GM19455 (cell line): ENCODE data around the gene MOV10L1.

Experiments used
- ATAC-seq: cut with Tn5 transposase; IDR thresholded peaks from one replicate; pipeline ENCODE4 v1.9.1; 2021; ENCODE audit not compliant: unreplicated experiment

Gene MOV10L1

GRCh38 chr22:50089682-50090411 is at the start of gene MOV10L1:
Gene MOV10L1, plus strand, starts transcription at chr22:50090006. Its CDS starts 83 bp downstream, at chr22:50090089.
- no peak for ATAC-seq

DNA sequence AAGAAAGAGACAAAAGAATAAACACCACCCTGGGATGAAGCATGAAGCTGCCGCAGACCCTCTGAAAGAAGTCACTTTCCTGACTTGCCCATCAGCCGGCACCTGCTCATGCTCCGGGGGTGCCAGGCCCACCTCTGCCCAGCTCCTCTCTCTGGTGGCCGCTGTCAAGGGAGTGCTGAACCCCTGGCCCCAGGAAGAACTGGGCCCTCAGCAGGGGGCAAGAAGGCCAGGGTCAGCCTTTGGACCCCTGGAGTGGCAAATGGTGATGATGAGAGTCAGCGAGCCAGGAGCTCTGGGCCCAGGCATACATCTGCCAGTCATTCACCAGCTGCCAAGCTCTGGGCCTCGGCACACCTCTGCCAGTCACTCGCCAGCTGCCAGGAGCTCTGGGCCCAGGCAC is 49.1 kb upstream of the MOV10L1 start:
- no peak for ATAC-seq

DNA sequence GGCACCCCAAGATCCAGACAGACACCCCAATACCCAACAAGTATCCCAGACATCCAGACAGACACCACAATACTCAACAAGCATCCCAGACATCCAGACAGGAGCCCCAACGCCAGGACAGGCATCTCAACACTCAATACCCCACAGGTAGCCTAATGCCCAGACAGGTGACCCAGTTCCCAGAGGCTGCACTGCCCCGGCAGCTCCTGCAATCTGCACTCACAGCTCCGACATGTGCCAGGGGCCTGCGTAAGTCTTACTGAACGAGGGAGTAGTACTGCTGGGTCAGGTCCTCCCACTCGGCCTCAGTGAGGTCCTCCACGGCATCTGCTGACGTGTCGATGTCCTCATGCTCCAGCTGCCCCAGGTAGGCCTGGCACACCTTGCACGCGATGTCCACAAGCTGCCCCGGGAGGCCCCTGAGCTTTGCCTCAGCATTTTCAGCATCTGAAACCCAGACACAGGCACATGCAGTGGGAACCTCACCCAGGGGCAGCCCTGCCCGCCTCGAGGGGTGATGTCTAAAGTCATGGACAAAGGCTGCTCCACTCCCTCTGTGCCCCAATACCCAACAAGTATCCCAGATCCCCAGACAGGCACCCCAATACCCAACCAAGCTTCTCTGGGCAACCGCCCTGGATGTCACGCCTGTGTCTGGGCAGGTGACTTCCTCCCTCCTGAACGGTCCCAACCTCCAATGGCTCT is 48.3 kb upstream of the MOV10L1 start:
- no peak for ATAC-seq

DNA sequence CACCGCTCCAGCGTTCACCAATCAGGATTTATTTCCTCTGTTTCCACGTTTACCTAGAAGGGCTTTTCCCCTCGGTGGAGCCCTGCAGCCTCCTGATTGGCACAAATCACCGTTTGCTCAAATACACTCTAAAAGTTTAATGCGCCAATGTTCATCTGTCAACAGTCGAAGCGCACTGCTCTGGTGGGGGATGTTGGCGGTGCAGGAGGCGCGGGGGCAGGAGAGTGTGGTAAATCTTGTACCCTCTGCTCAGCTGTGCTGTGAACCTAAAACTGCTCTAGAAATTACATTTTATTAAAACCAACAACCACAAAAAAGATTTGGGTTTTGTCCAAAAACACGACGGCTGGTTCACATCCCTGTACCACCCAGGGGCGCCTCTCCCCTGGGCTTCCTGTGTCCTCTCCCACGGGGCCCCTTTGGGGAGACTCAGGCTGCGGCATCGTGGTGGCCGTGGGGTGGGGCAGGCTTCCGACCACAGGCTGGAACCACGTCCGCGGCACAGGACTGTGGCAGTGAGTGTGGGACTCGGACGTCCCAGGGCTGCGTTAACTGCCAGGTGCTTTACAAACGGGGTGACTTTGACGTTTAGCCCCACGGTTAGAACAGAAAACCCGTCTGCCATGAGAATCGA is 45.2 kb upstream of the MOV10L1 start:
- no peak for ATAC-seq

DNA sequence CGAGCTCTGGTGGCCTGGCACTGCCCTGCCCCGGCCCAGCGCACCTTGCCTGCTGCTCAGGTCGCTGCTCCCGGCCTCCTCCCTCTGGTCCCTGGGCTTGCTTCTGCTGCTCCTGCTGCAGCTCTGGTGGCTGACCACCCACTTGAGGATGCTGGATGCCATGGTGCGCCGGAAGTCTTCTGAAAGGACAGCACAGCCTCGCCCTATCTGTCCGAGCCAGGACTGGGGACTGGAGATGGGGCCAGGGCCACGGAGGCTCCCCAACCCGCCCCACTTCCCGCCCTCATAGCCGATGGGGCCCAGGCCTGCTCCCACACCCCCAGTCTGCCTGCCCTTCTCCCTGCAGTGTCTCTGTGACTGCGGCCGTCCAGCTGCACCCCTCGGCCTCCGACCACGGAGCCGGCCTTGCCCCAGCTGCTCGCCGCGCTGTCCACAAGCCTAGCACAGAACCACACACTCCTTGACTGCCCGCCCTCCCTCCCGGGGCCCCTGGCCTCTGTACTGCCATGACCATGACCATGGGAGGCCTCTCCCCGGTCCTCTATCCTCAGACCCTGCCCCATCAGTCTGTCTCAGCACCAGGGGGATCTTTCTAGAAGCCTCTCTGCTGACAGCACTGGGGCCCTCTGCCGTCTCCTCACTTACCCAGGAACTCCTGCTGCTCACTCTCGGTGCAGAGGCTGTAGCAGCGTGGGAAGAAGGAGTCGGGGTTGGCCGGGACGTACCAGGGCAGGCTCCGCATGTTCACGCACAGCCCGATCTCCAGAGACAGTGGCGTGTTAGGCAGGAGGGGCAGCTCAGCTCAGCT is 44.4 kb upstream of the MOV10L1 start:
- ATAC-seq, result no peak

DNA sequence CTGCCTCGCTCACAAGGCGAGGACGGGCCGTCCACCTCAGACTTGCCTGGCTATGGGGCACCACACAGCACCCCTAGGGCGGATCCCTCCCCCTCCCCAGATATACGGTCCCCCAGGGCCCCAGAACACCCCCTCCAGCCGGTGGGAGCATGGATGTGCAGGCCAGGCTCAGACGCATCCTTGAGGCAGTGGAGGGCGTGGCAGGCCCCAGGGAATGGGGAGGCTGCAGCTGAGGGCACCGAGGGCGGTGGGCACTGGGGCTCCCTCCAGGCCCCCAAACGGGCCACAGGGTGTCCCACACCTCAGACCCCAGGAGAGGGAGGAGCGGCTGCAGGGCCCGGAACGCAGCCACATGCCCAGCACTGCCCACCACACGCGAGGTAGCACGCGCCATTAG is 43.8 kb upstream of the MOV10L1 start:
- ATAC-seq, result no peak

DNA sequence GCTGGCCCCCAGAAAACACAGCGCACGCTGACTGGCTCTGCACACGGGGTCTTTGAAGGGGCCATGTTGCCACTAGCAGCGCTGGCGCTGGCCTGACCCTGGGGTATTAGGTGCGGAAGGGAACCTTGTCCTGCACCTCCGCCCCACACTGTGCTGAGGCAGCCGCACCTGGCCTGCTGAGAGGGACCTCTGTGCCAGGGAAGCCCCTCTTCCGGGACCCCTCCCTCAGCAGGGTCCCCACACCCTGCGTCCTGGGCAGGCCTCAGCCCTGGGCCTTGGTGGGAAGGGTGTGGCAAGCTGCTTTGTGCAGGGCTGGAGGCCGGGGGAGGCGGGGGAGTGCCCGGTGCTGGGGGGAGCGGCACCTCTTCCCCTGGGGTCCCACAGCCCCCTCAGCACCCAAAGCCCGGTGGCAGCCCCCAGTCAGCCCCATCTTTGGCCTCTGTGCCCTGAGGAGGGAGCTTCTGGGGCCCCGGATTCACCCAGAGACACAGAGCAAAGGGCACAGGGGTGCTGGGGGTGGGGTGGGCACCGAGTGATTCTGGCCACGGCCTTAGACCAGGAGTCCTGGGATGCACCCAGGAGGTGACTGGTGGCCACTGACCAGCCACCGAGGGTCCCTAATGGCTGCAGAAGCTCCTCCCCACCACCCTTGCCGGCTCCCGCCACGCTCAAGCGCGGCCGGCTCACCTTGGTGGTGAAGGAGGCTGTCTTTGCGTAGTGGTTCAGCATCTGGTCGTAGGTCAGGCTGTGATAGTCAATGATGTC is 43.1 kb upstream of the MOV10L1 start:
- ATAC-seq, result no peak

- ATAC-seq, result no peak
Observed at GRCh38 chr22:50047346-50047745, 42.5 kb upstream of the MOV10L1 start.

- ATAC-seq, result no peak
Observed at GRCh38 chr22:50048061-50048765, 41.6 kb upstream of the MOV10L1 start.

DNA sequence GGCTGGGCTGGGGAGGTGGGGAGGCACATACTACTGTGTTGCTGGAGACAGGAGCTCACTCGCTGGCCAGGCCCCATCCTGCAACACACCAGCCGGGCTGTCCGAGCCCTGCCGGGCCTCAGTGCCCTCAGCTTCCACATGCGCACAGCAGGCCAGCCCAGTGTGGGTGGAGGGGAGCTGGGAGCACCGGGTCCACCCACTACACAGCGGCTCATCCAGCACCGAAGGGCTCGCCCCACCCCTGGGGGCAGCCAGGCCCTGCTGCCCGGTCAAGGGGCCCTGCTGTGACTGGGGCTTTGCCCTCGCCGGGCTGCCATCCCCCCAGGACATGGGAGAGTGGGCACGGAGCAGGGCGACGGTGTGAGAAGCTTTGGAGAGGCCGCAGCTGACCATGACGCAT is 41.0 kb upstream of the MOV10L1 start:
- no peak for ATAC-seq

DNA sequence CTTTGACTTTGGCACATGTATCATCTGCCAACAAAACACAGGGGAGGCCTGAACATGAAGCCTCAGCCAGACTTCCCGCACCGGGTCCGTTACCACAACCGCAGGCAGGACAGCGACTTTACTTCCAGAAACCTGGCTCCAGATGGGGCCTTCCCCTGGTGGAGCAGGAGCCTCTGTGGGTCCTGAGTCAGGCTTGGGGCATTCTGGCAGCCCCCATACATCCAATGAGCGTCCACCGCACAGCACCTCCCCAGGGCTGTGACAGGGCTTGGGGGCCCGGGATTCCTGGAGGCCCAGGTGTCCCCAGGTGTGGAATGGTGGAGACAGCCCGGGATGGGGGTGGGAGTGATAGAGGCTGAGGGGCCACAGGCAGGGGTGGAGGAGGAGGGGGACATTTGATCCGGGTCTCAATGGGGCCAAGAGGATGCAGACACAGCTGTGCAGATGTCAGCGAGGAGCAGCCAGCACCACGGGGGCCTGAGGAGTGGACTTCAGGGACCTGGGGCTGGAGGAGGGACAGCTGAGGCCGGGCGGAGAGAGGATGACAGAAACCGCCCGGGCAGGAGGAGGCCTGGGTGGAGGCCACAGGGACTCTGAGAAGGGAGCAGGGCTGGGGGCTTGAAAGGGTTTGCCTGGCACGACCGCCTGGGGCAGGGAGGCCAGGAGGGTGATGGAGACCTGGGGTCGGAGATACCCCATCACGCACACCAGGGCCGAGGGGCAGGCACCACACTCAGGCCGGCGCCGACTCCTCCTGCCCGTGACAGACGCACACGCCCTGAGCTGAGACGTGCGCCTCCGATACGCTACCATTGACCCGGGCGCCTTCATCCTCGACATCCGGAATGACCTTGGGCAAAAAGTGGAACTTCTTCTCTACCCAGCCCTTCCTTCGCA is 40.3 kb upstream of the MOV10L1 start:
- ATAC-seq, result no peak

GRCh38 chr22:50051930-50052329 is 37.9 kb upstream of the MOV10L1 start:
- no peak for ATAC-seq

- ATAC-seq, result no peak
Observed at GRCh38 chr22:50053861-50054260, 35.9 kb upstream of the MOV10L1 start.

DNA sequence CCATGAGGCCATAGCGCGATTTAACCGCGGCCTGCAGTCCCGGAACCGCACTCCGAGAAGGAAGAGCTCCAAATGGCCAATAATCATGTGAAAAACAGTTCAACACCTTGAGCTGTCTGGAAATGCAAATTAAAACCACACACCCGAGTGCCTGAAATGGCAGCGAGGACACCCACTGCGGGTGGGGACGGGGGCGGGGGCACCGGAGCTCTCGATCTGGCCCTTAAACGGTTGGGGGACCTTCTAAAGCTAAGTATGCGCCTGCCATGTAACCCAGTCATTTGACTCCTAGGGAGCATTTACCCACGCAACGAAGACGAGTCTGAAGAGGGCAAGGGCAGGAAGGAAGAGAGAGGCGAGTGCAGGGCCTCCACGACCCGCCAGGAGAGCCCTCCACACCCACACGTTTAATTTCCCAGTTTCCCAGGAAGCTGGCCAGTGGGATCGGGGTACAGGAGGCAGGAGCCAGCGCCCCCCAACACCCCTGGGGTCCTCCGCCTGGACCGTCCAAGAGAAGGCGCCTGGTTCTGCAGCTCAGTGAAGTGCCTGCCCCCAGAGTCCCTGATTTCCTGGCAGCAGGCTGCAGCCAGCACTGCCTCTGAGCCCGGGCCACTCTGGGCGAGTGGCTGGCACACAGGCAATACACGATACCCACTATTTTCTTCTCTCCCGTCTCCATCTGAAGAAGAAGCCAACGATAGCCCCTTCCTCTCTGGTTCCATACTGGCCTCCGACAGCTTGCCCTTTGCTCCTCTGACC is 33.4 kb upstream of the MOV10L1 start:
- ATAC-seq, result no peak

DNA sequence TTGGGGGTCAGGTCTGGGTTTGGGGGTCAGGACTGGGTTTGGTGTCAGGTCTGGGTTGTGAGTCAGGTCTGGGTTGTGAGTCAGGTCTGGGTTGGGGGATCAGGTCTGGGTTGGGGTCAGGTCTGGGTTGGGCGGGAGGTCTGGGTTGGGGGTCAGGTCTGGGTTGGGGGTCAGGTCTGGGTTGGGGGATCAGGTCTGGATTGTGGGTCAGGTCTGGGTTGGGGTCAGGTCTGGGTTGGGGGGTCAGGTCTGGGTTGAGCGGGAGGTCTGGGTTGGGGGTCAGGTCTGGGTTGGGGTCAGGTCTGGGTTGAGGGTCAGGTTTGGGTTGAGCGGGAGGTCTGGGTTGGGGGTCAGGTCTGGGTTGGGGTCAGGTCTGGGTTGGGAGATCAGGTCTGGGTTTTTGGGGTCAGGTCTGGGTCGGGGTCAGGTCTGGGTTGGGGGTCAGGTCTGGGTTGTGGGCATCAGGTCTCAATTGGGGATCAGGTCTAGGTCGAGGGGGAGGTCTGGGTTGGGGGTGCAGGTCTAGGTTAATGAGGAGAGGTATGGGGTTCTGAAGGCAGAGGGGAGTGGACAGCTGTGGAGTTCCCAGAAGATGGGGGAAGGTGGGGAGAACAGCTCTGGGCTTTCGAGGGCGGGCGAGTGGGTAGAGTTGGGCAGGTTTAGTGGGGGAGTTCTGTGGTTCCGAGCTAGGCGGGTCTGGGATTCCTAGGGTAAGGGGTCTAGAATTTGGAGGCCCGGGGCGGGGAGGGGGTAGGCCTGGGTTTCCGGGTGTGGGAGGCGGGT is 32.3 kb upstream of the MOV10L1 start:
- no peak for ATAC-seq

GRCh38 chr22:50058061-50058905 is 31.5 kb upstream of the MOV10L1 start, which contains the start of gene TTLL8:
Gene TTLL8, minus strand, starts transcription at chr22:50058298.
- no peak for ATAC-seq
